HG02623 (cell line): ENCODE measurements around the gene ZNRF2.

ENCODE experiments used
- ATAC-seq: cut with Tn5 transposase; IDR thresholded peaks from one replicate; pipeline ENCODE4 v1.9.1; 2021; ENCODE audit warnings: moderate library complexity; ENCODE audit not compliant: unreplicated experiment

Gene ZNRF2

GRCh38 chr7:30315589-30315988 is 31.2 kb downstream of the ZNRF2 start:
- no peak for ATAC-seq

- ATAC-seq, result no peak
Measured at GRCh38 chr7:30320392-30320791, 36.0 kb downstream of the ZNRF2 start.

- ATAC-seq, result no peak
Measured at GRCh38 chr7:30321089-30321881, 36.9 kb downstream of the ZNRF2 start.

- ATAC-seq, result no peak
Measured at GRCh38 chr7:30321882-30322192, 37.4 kb downstream of the ZNRF2 start.

GRCh38 chr7:30322271-30323005 is 38.0 kb downstream of the ZNRF2 start:
- ATAC-seq, result peak; percentile 67

GRCh38 chr7:30323006-30323355 is 38.6 kb downstream of the ZNRF2 start:
- peak; percentile 44 for ATAC-seq

GRCh38 chr7:30327813-30328212 is 43.4 kb downstream of the ZNRF2 start:
- no peak for ATAC-seq

- no peak for ATAC-seq
Measured at GRCh38 chr7:30328381-30328780, 44.0 kb downstream of the ZNRF2 start.

- no peak for ATAC-seq
Measured at GRCh38 chr7:30329716-30330115, 45.3 kb downstream of the ZNRF2 start.

GRCh38 chr7:30330134-30331111 is 46.0 kb downstream of the ZNRF2 start:
- peak; percentile 83 for ATAC-seq

GRCh38 chr7:30331338-30331737 is 46.9 kb downstream of the ZNRF2 start:
- no peak for ATAC-seq

- no peak for ATAC-seq
Measured at GRCh38 chr7:30332549-30332948, 48.2 kb downstream of the ZNRF2 start.

- ATAC-seq, result no peak
Measured at GRCh38 chr7:30335763-30336487, 51.5 kb downstream of the ZNRF2 start.

GRCh38 chr7:30344513-30344912 is 60.1 kb downstream of the ZNRF2 start:
- no peak for ATAC-seq

GRCh38 chr7:30347226-30348082 is 63.1 kb downstream of the ZNRF2 start:
- peak; percentile 7 for ATAC-seq

GRCh38 chr7:30348083-30348560 is 63.7 kb downstream of the ZNRF2 start:
- peak; percentile 67 for ATAC-seq

GRCh38 chr7:30349170-30349569 is 64.8 kb downstream of the ZNRF2 start:
- no peak for ATAC-seq

GRCh38 chr7:30349816-30350215 is 65.4 kb downstream of the ZNRF2 start:
- ATAC-seq, result no peak

- no peak for ATAC-seq
Measured at GRCh38 chr7:30351286-30351685, 66.9 kb downstream of the ZNRF2 start.

GRCh38 chr7:30351724-30352123 is 67.3 kb downstream of the ZNRF2 start:
- ATAC-seq, result no peak
